Bronchial epithelial cell (primary cell): ENCODE data around the gene DNAH11. TPM values are rescaled to one million over a fixed set of nuclear protein-coding genes. Genes with fewer than 3 reads are reported as not detected.

Source experiments
- DNase-seq: peaks from one replicate; pipeline ENCODE4 v3.0.0-alpha.2; 2010; ENCODE audit warnings: low read depth
- FAIRE-seq: peaks from 2 replicates; lab custom pipeline; 2011; peaks lifted over from hg19 to GRCh38; lab: Jason Lieb, UNC
- H3K27me3 ChIP-seq: 2 replicates; pipeline ENCODE4 v1.5.1; 2011; ENCODE audit warnings: low read length; ENCODE audit not compliant: control insufficient read depth, insufficient read depth
- H3K36me3 ChIP-seq: 2 replicates; pipeline ENCODE4 v1.5.1; 2011; ENCODE audit warnings: low read length; ENCODE audit not compliant: control insufficient read depth, insufficient read depth
- H3K4me3 ChIP-seq: 2 replicates; pipeline ENCODE4 v1.5.1; 2011; ENCODE audit warnings: mild to moderate bottlenecking, low read depth, low read length, control low read depth
- CTCF ChIP-seq: IDR thresholded peaks from 2 replicates; pipeline ENCODE4 v1.5.1; 2011; ENCODE audit warnings: mild to moderate bottlenecking, moderate library complexity, low read length, control low read depth, inconsistent platforms; ENCODE audit not compliant: insufficient read depth, severe bottlenecking
- total RNA-seq: library from RNA; depleted of rRNA; stranded (reverse); fragments of >200 nt; gene quantifications from 2 replicates; pipeline ENCODE4 v1.2.1, GENCODE V29; 2014

Gene DNAH11
- total RNA-seq, 1 donor from 2014 or later: 2.6 TPM

DNA sequence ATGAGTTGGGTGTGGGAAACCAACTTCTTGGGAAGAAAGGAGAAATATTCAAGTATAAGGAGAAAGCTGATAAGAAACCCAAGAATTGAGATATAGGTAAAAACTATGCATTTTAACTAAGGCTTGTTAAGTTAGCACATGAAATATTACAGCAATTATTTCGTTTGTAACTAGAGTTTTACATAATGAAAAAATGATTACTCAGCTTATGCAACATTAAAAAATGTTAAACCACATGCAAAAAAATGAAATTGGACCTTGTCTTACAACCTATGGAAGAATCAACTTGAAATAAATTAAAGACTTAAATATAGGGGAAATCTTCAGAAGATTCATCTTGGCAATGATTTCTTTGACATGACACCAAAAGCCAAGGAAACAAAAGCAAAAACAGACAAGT lies 219.6 kb downstream of the DNAH11 start:
- H3K27me3 ChIP-seq: no peaks in the 10 kb centered on the region
- DNase-seq (no peak), FAIRE-seq (no peak)
- H3K4me3 ChIP-seq: no peak overlapping the region
- TF ChIP-seq CTCF: no peak
- H3K36me3 ChIP-seq: no peaks in the 10 kb centered on the region

- no peak for FAIRE-seq
- TF ChIP-seq CTCF: no peak
- H3K4me3 ChIP-seq: no peak overlapping the region
- H3K36me3 ChIP-seq: no peaks in the 10 kb centered on the region
- no peak for DNase-seq
- H3K27me3 ChIP-seq: no peaks in the 10 kb centered on the region
Measured at GRCh38 chr7:21763818-21764217, 221.0 kb downstream of the DNAH11 start.

DNA sequence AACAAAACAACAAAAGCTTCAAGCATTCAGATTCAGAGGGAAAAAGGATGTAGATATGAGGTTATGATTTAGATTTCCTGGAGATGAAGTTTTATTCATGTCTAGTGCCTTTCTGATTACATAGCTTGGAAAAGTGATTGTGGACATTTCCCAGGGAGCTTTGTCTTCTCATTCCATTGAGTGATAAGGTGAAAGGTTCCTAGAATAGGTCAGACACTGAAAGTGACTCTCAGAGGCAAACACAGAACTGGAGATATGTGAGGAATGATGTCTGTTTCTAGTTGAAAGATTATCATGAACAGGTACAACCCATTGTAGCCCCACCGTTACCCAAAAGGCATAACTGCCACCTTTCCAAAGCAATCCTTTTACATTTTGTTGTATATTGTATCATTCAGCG lies 223.4 kb downstream of the DNAH11 start:
- no peak for TF ChIP-seq CTCF
- no peaks in the 10 kb centered on the region for H3K36me3 ChIP-seq
- no peak overlapping the region for H3K4me3 ChIP-seq
- no peak for FAIRE-seq
- no peak for DNase-seq
- no peaks in the 10 kb centered on the region for H3K27me3 ChIP-seq

- peak; percentile 82 for DNase-seq
- Histone ChIP-seq H3K4me3 (no peak overlapping the region), H3K36me3 (no peaks in the 10 kb centered on the region), H3K27me3 (no peaks in the 10 kb centered on the region)
- peak; percentile 85 for TF ChIP-seq CTCF
- FAIRE-seq: no peak
Measured at GRCh38 chr7:21767300-21767900, 224.6 kb downstream of the DNAH11 start.

- no peak for FAIRE-seq
- TF ChIP-seq CTCF: no peak
- Histone ChIP-seq H3K27me3 (no peaks in the 10 kb centered on the region), H3K36me3 (no peaks in the 10 kb centered on the region), H3K4me3 (no peak overlapping the region)
- DNase-seq: no peak
Measured at GRCh38 chr7:21768279-21768678, 225.4 kb downstream of the DNAH11 start.

DNA sequence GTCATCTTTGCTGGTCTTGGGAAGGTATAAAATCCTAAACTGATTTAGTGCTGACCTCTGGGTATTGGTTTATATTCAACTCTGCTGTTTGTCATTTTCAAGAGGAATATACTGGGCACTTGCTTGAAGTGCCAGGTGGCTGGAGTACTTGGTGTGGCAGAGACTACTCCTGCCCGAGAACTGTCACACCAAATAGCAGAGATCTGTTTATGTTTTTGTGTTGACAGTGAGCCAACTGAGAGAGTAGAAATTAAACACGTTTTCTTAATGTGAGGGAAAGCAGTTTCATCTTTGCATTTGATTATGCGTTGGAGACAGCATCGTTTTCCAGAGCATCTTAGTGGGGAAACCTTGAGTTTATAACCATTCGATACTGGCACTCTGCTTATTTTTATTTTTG lies 228.4 kb downstream of the DNAH11 start:
- FAIRE-seq: no peak
- no peaks in the 10 kb centered on the region for H3K27me3 ChIP-seq
- no peak for TF ChIP-seq CTCF

More for the DNA sequence above, 228.4 kb downstream of the DNAH11 start:
- DNase-seq: no peak
- Histone ChIP-seq H3K4me3 (no peak overlapping the region), H3K36me3 (no peaks in the 10 kb centered on the region)
